Omental fat pad (tissue), 4 donors: ENCODE data around the gene FIBIN. TPM values are rescaled to one million over a fixed set of nuclear protein-coding genes. Genes with fewer than 3 reads are reported as not detected.

Source experiments
- ATAC-seq: fragments of 150-250 bp; one replicate; pipeline ENCODE4 v1.9.1; 2016; ENCODE audit warnings: mild to moderate bottlenecking, moderate library complexity; ENCODE audit not compliant: low FRiP score
- DNase-seq: peaks from one replicate; pipeline ENCODE4 v3.0.0-alpha.2; 2019; ENCODE audit warnings: low spot score
- total RNA-seq, 4 donors: library from RNA; depleted of rRNA; stranded (reverse); fragments of >200 nt; gene quantifications; one replicate each; pipeline ENCODE4 v1.1.0, GENCODE V29; 2016
- TF ChIP-seq, protein P1 (sequence below), 3 donors: fragments of 450-650 bp; IDR thresholded peaks; one replicate each; pipeline ENCODE4 v1.5.1; 2016 to 2017; ENCODE audit warnings: antibody characterized with exemption in 3 of 3, mild to moderate bottlenecking in 3 of 3, moderate library complexity in 2 of 3

Gene FIBIN
- total RNA-seq, 4 donors from 2014 or later = 8.9 to 31.8 (median 24.8) TPM

DNA sequence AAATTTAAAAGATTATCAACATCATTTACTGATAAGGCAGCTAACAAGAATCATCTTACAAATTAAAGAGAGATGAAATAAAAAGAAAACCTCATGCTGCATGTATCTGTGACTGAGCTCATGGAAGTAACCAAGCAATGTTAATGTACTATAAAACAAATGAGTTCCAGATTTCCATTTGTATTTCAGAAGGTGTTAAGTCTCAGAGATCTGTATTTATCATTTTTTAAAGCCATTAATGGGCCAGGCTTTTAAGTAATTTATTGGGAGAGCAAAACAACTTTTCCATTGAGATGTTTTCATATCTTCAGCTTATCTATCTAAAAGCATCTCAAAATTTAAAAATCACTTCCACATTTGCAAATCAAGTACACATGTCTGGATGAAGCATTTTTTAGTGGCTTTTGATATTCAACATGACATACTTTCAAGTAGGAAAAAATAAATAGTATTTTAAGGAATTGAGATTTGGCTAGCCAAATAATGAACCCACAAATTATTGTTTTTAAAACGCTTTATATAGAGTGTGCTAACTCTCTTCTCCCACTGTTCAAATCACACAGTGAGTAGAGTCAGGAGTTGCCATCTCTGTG is 28.8 kb downstream of the FIBIN start:
- ATAC-seq (no peak), DNase-seq (no peak)
- TF ChIP-seq, protein P1, sequence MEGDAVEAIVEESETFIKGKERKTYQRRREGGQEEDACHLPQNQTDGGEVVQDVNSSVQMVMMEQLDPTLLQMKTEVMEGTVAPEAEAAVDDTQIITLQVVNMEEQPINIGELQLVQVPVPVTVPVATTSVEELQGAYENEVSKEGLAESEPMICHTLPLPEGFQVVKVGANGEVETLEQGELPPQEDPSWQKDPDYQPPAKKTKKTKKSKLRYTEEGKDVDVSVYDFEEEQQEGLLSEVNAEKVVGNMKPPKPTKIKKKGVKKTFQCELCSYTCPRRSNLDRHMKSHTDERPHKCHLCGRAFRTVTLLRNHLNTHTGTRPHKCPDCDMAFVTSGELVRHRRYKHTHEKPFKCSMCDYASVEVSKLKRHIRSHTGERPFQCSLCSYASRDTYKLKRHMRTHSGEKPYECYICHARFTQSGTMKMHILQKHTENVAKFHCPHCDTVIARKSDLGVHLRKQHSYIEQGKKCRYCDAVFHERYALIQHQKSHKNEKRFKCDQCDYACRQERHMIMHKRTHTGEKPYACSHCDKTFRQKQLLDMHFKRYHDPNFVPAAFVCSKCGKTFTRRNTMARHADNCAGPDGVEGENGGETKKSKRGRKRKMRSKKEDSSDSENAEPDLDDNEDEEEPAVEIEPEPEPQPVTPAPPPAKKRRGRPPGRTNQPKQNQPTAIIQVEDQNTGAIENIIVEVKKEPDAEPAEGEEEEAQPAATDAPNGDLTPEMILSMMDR (IDR thresholded peaks at IDR 0.05) = no peak

DNA sequence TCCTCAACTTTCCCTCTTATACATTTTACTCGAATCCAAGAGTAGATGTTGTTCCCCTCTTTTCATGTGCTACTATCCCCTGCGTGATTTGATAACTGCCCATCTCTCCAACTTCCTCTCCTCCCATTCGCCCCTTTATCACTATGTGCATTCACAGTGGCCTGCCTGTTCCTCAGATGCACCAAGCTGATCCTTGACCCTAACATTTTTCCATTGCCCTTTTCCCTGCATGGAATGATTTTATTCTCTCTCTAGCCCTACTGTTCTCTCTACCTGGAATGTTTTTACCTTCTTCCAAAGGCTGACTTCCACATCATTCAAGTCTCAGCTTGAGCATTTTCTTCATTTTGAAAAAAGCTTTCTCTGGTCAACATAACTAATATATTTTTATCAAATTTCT is 31.0 kb downstream of the FIBIN start:
- DNase-seq (no peak), ATAC-seq (no peak)
- TF ChIP-seq, protein P1 (IDR thresholded peaks at IDR 0.05) = no peak

- TF ChIP-seq, protein P1 (IDR thresholded peaks at IDR 0.05) = no peak
Measured at GRCh38 chr11:27025312-27025955, 31.5 kb downstream of the FIBIN start.

DNA sequence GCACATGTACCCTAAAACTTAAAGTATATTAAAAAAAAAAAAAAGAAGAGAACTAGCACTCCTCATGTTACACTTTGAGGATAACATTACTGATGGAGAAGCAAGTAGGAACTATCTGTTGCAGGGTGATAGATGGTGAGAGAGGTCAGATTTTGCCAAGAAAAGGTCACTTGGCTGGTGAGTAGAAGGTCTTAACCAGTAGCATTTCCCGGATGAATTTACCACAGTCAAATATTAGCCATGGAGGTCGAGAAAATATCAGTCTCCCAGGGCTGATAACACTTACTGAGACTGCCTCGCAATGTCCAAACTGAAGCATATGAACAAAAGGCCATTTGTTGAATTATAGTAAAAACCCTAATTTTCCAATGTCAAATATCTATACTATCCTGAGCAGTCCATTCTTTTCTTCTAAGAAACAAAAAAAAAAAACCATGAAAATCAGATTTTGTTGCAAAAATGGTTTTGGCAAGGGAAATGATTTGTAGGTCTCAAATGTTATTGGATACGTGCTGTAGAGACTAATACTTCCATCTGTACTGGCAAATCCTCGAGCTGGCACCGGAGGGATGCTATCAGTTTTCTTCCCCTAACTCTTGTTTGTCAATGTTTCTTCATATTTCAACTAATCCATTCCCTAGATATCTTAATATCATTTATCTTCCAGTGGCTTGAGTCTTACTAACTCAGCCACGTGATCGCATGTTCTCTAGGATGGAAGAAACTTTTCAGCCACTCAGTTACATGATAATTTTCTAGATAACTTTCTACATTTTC is 32.2 kb downstream of the FIBIN start:
- TF ChIP-seq, protein P1 (IDR thresholded peaks at IDR 0.05) = no peak
- ATAC-seq (no peak), DNase-seq (no peak)

More at GRCh38 chr11:27025312-27025955, 31.5 kb downstream of the FIBIN start:
- DNase-seq = no peak
- no peak for ATAC-seq

DNA sequence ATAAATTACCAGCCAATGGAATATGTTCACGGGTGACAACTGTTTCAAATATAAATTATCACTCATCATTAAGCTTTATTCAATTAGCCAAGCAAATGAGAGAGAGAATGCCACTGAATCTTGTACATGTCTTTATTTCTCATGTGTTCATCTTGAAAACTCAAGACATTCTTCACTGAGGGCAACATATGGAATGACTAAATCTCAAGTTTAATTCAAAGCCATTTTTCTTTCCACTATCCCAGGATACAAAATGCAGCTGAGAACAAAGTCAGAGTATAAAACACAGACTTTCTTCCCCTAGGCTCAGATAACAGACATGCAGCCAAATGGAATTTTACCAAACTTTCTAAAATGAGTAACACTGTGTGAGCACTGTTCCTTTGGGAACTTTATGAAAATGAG is 34.7 kb downstream of the FIBIN start:
- no peak for ATAC-seq
- TF ChIP-seq, protein P1 (IDR thresholded peaks at IDR 0.05) = no peak
- no peak for DNase-seq

GRCh38 chr11:27029966-27030365 is 36.1 kb downstream of the FIBIN start:
- ATAC-seq (no peak), DNase-seq (no peak)
- TF ChIP-seq, protein P1 (IDR thresholded peaks at IDR 0.05) = no peak
